Measurements from ENCODE around the gene NT5DC2.

GRCh38 chr3:52504977-52505376 lies 28.7 kb downstream of the NT5DC2 start:
- TF ChIP-seq CTCF (IDR thresholded peaks at IDR 0.05), result no peak
- no peak for TF ChIP-seq POLR2AphosphoS5 (IDR thresholded peaks at IDR 0.05)
- TF ChIP-seq POLR2A (IDR thresholded peaks at IDR 0.05), result no peak
